ENCODE data around the gene LGALS9.

- TF ChIP-seq, protein P1, sequence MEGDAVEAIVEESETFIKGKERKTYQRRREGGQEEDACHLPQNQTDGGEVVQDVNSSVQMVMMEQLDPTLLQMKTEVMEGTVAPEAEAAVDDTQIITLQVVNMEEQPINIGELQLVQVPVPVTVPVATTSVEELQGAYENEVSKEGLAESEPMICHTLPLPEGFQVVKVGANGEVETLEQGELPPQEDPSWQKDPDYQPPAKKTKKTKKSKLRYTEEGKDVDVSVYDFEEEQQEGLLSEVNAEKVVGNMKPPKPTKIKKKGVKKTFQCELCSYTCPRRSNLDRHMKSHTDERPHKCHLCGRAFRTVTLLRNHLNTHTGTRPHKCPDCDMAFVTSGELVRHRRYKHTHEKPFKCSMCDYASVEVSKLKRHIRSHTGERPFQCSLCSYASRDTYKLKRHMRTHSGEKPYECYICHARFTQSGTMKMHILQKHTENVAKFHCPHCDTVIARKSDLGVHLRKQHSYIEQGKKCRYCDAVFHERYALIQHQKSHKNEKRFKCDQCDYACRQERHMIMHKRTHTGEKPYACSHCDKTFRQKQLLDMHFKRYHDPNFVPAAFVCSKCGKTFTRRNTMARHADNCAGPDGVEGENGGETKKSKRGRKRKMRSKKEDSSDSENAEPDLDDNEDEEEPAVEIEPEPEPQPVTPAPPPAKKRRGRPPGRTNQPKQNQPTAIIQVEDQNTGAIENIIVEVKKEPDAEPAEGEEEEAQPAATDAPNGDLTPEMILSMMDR (IDR thresholded peaks at IDR 0.05; ENCODE audit: extremely low read depth in 1 of 2, insufficient read depth in 1 of 2, low read depth in 1 of 2, low read length in 2 of 2) = peak; percentile 77 to 91
- no peak for TF ChIP-seq POLR2AphosphoS5 (IDR thresholded peaks at IDR 0.05; ENCODE audit: insufficient read depth, low read depth, low read length)
Observed at GRCh38 chr17:27654654-27655524, 23.9 kb downstream of the LGALS9 start.

Data from endothelial cell of umbilical vein (primary cell).